ENCODE measurements around the gene NPC2. TPM values are rescaled to one million over a fixed set of nuclear protein-coding genes. Genes with fewer than 3 reads are reported as not detected.

The NPC2 gene
- total and polyA plus RNA-seq, 4 donors = 204 to 389 (median 261) TPM

DNA sequence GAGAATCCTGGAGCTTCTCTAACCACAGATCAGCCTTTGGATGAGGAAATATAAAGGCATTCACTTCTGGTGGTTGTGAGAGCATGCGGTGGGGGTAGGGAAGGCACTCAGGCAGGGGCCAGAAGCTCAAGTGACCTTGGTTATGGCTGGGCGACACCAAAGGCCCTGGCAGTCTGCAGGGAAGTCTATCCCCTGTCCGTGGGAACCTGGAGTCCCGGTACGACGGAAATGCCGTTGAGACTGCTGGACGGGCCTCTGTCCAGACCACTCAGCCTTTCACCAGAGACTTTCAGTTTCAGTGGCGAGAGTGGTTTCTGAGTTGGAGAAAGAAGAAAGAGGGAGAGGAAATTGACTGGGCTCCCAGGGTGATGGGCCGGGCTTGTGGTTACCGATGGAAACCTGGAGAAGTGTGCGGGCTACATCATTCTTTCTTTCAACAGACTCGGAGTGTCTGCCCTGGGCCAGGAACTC is 21.4 kb upstream of the NPC2 start:
- intact Hi-C loops (cut with DNase I) = no loop called here
- Histone ChIP-seq H3K36me3 (ENCODE audit: control insufficient read depth in 1 of 2, insufficient read depth in 2 of 2, low read length in 1 of 2) (peaks cover 0 to 2% of the 10 kb centered on the region in 2 donors), H3K27ac (ENCODE audit: low read depth in 1 of 2, low read length in 2 of 2) (peak overlapping the region; percentile 38 to 50), H3K27me3 (ENCODE audit: control insufficient read depth in 1 of 2, insufficient read depth in 2 of 2, low read length in 1 of 2) (no peaks in the 10 kb centered on the region), H3K4me3 (ENCODE audit: low read length in 2 of 2) (no peak overlapping the region), H3K9me3 (ENCODE audit: control insufficient read depth, low read length) (no peaks in the 10 kb centered on the region), H3K4me1 (ENCODE audit: control insufficient read depth in 1 of 2, insufficient read depth in 2 of 2, low read length in 2 of 2) (peaks cover 0 to 5% of the 10 kb centered on the region in 2 donors)
- DNase-seq (peak; percentile 86 to 88), ATAC-seq (ENCODE audit: low FRiP score) (no peak)
- 19 to 30% methylated on average over 13 of the region's 13 CpGs for WGBS, 2 donors

DNA sequence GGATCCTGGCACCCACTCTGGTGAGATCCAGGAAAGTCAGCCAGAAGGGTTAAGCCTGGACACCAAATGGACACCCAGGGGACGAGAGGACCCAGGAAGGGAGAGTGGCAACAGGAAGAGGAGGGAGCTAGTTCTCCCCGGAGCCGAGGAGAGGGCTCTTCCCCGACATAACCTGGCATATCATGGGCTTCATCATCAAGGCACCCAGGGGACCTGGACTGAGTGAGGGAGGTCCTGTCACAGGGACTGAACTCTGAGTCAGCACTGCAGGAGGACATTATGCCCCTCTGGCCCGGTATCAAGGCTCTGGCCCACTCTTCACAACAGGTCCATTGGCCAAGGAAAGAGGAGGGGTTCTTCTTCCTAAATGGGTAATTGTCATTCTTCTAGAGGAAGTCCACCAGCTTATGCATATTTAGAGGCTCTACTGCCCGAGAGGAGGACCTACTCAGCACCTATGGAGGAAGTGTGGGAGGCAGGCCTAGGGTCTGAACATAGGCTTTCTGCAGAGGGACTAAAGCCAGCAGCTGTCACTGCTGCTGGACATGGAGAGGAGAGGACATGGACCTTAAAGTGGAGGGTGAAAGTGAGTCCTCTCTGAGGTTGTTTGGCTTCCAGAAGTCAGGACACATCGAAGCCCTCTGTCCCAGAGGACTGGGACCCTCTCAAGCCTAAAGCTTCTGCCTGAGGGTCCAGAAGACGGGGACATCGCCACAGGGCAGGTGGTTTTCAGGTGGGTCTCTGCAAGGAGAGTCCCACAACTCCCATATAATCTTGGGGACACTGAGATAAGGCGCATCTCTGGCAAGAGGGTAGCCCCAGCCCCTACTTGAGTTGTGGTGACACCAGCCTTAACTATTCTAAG is 19.1 kb upstream of the NPC2 start:
- H3K36me3 ChIP-seq (ENCODE audit: control insufficient read depth in 1 of 2, insufficient read depth in 2 of 2, low read length in 1 of 2) = peaks cover 0 to 5% of the 10 kb centered on the region in 2 donors
- H3K9me3 ChIP-seq (ENCODE audit: control insufficient read depth, low read length) = no peaks in the 10 kb centered on the region
- ATAC-seq (ENCODE audit: low FRiP score) (no peak), DNase-seq (peak; percentile 48 to 62)
- intact Hi-C loops (cut with DNase I) = no loop called here
- no peak overlapping the region for H3K4me3 ChIP-seq (ENCODE audit: low read length in 2 of 2)
- peaks cover 0 to 5% of the 10 kb centered on the region in 2 donors for H3K4me1 ChIP-seq (ENCODE audit: control insufficient read depth in 1 of 2, insufficient read depth in 2 of 2, low read length in 2 of 2)
- peak overlapping the region in 1 of 2 donors; percentile 74 for H3K27ac ChIP-seq (ENCODE audit: low read depth in 1 of 2, low read length in 2 of 2)
- WGBS, 2 donors = 39 to 40% methylated on average over 10 of the region's 10 CpGs
- no peaks in the 10 kb centered on the region for H3K27me3 ChIP-seq (ENCODE audit: control insufficient read depth in 1 of 2, insufficient read depth in 2 of 2, low read length in 1 of 2)

GRCh38 chr14:74510959-74511409 is 17.9 kb upstream of the NPC2 start:
- peak overlapping the region in 1 of 2 donors; percentile 74 for H3K27ac ChIP-seq (ENCODE audit: low read depth in 1 of 2, low read length in 2 of 2)
- intact Hi-C loops (cut with DNase I) = no loop called here
- H3K27me3 ChIP-seq (ENCODE audit: control insufficient read depth in 1 of 2, insufficient read depth in 2 of 2, low read length in 1 of 2) = no peaks in the 10 kb centered on the region
- H3K4me1 ChIP-seq (ENCODE audit: control insufficient read depth in 1 of 2, insufficient read depth in 2 of 2, low read length in 2 of 2) = peaks cover 0 to 5% of the 10 kb centered on the region in 2 donors
- no peaks in the 10 kb centered on the region for H3K9me3 ChIP-seq (ENCODE audit: control insufficient read depth, low read length)
- no peak overlapping the region for H3K4me3 ChIP-seq (ENCODE audit: low read length in 2 of 2)
- WGBS, 2 donors = 33 to 34% methylated on average over 10 of the region's 10 CpGs
- DNase-seq (peak; percentile 73 to 88), ATAC-seq (ENCODE audit: low FRiP score) (peak; percentile 16)
- H3K36me3 ChIP-seq (ENCODE audit: control insufficient read depth in 1 of 2, insufficient read depth in 2 of 2, low read length in 1 of 2) = peaks cover 0 to 3% of the 10 kb centered on the region in 2 donors

DNA sequence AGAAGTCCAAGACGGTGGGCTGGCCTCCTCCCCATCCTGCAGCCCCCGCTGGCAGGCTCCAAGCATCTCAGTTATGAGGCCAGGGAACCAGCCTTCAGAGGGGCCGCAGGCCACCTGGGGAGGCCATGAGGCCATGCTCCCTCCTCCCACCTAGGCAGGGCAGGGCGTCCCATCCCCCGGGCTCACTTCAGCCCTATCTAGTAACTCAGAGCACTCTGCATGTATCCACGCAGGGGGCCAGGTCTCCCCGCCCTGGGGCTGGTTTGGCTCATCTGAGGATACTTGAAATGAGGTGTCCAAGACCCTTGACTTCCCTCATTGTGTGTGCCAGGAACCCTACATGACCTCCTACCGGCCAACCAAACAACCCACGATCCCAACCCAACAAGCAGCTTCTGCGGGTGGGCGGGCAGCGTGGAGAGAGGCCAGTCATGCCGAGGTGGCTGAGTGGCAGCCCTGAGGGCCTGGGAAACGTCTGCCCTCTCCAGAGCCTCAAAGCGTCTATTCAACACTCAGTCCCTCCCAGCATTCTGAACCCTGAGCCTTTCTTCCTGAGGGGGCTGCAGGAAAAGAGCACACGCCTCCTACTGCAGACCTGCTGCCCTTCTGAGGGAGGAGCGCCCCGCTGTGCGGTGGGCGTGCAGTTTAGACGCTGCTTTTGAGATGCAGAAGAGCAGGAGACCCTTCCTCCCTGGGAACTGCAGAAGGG is 17.3 kb upstream of the NPC2 start:
- H3K27me3 ChIP-seq (ENCODE audit: control insufficient read depth in 1 of 2, insufficient read depth in 2 of 2, low read length in 1 of 2) = no peaks in the 10 kb centered on the region
- H3K9me3 ChIP-seq (ENCODE audit: control insufficient read depth, low read length) = no peaks in the 10 kb centered on the region
- ATAC-seq (ENCODE audit: low FRiP score) (no peak), DNase-seq (peak; percentile 53 to 73)
- H3K4me3 ChIP-seq (ENCODE audit: low read length in 2 of 2) = no peak overlapping the region
- intact Hi-C loops (cut with DNase I) = no loop called here
- peak overlapping the region in 1 of 2 donors; percentile 28 for H3K27ac ChIP-seq (ENCODE audit: low read depth in 1 of 2, low read length in 2 of 2)
- H3K36me3 ChIP-seq (ENCODE audit: control insufficient read depth in 1 of 2, insufficient read depth in 2 of 2, low read length in 1 of 2) = peaks cover 0 to 3% of the 10 kb centered on the region in 2 donors
- H3K4me1 ChIP-seq (ENCODE audit: control insufficient read depth in 1 of 2, insufficient read depth in 2 of 2, low read length in 2 of 2) = peaks cover 0 to 5% of the 10 kb centered on the region in 2 donors
- WGBS, 2 donors = 53 to 56% methylated on average over 21 of the region's 21 CpGs

- Histone ChIP-seq H3K4me1 (ENCODE audit: control insufficient read depth in 1 of 2, insufficient read depth in 2 of 2, low read length in 2 of 2) (peaks cover 0 to 5% of the 10 kb centered on the region in 2 donors), H3K4me3 (ENCODE audit: low read length in 2 of 2) (no peak overlapping the region), H3K27ac (ENCODE audit: low read depth in 1 of 2, low read length in 2 of 2) (no peak overlapping the region), H3K27me3 (ENCODE audit: control insufficient read depth in 1 of 2, insufficient read depth in 2 of 2, low read length in 1 of 2) (no peaks in the 10 kb centered on the region), H3K36me3 (ENCODE audit: control insufficient read depth in 1 of 2, insufficient read depth in 2 of 2, low read length in 1 of 2) (peaks cover 0 to 3% of the 10 kb centered on the region in 2 donors), H3K9me3 (ENCODE audit: control insufficient read depth, low read length) (no peaks in the 10 kb centered on the region)
- DNase-seq (peak; percentile 45 to 64), ATAC-seq (ENCODE audit: low FRiP score) (no peak)
- intact Hi-C loops (cut with DNase I) = loop anchor here in 1 of 2 donors (10.0 kb wide), 1 partner anchor 205 kb away; the partner anchor contains the start of genes AREL1 and FCF1
- 76 to 86% methylated on average over 7 to 10 of the region's 10 CpGs for WGBS, 2 donors
Observed at GRCh38 chr14:74509587-74510222, 16.6 kb upstream of the NPC2 start.

- Histone ChIP-seq H3K4me3 (ENCODE audit: low read length in 2 of 2) (no peak overlapping the region), H3K4me1 (ENCODE audit: control insufficient read depth in 1 of 2, insufficient read depth in 2 of 2, low read length in 2 of 2) (peaks cover 0 to 5% of the 10 kb centered on the region in 2 donors), H3K27ac (ENCODE audit: low read depth in 1 of 2, low read length in 2 of 2) (peak overlapping the region in 1 of 2 donors; percentile 2), H3K27me3 (ENCODE audit: control insufficient read depth in 1 of 2, insufficient read depth in 2 of 2, low read length in 1 of 2) (no peaks in the 10 kb centered on the region), H3K9me3 (ENCODE audit: control insufficient read depth, low read length) (no peaks in the 10 kb centered on the region), H3K36me3 (ENCODE audit: control insufficient read depth in 1 of 2, insufficient read depth in 2 of 2, low read length in 1 of 2) (peaks cover 0 to 5% of the 10 kb centered on the region in 2 donors)
- DNase-seq (peak; percentile 39 to 70), ATAC-seq (ENCODE audit: low FRiP score) (no peak)
- intact Hi-C loops (cut with DNase I) = loop anchor here in 1 of 2 donors (10.0 kb wide), 1 partner anchor 206 kb away; the partner anchor contains the start of genes AREL1 and FCF1
- 81 to 82% methylated on average over 13 of the region's 13 CpGs for WGBS, 2 donors
Observed at GRCh38 chr14:74508844-74509428, 15.8 kb upstream of the NPC2 start.

DNA sequence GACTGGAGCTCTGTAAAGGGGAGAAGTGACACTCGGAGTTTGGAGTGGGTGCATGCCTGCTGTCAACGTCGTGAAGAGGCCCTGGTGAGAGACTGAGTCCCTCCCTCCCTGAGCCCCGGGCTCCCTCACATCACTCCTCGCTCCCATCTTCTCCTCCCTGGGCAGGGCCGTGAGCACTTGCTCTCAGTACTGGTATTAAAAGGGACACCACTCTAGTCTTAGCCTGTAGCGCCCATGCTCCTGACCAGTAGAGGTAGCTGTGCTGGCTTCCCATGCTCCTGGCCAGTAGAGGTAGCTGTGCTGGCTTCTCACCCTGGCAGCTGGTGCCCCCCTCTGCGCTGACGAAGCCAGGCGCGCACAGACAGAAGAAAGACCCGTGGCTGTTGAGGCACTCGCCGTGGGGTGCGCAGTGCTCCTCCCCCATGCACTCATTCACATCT is 15.2 kb upstream of the NPC2 start:
- WGBS, 2 donors = 64 to 65% methylated on average over 15 of the region's 15 CpGs
- no peak overlapping the region for H3K4me3 ChIP-seq (ENCODE audit: low read length in 2 of 2)
- no peak overlapping the region for H3K27ac ChIP-seq (ENCODE audit: low read depth in 1 of 2, low read length in 2 of 2)
- peaks cover 0 to 5% of the 10 kb centered on the region in 2 donors for H3K4me1 ChIP-seq (ENCODE audit: control insufficient read depth in 1 of 2, insufficient read depth in 2 of 2, low read length in 2 of 2)
- no peaks in the 10 kb centered on the region for H3K27me3 ChIP-seq (ENCODE audit: control insufficient read depth in 1 of 2, insufficient read depth in 2 of 2, low read length in 1 of 2)
- DNase-seq (peak in 1 of 2 donors; percentile 37), ATAC-seq (ENCODE audit: low FRiP score) (no peak)
- H3K9me3 ChIP-seq (ENCODE audit: control insufficient read depth, low read length) = no peaks in the 10 kb centered on the region
- intact Hi-C loops (cut with DNase I) = loop anchor here in 1 of 2 donors (10.0 kb wide), 1 partner anchor 206 kb away; the partner anchor contains the start of genes AREL1 and FCF1
- peaks cover 0 to 6% of the 10 kb centered on the region in 2 donors for H3K36me3 ChIP-seq (ENCODE audit: control insufficient read depth in 1 of 2, insufficient read depth in 2 of 2, low read length in 1 of 2)

All from aorta (tissue), 5 donors.